ENCODE measurements around the gene SALL1. TPM values are rescaled to one million over a fixed set of nuclear protein-coding genes. Genes with fewer than 3 reads are reported as not detected.

Gene SALL1
- total and polyA plus RNA-seq, 2 of the 8 experiments (the other 6 are each of a cell fraction or from before 2014, with no cell fraction given): 33.7 to 56.8 TPM

- H3K9me3 ChIP-seq (ENCODE audit: insufficient read depth in 2 of 2, low read depth in 1 of 2, low read length in 1 of 2): no peaks in the 10 kb centered on the region
- POLR2A ChIA-PET (ENCODE audit: partially characterized antibody): interaction anchor here (0.9 to 4.9 kb wide), 6 partner anchors 15 to 322 kb away, joined by 3 to 28 read pairs (median 5); partner anchors contain the start of gene SALL1
- DNase-seq (ENCODE audit: low read depth in 1 of 2, low spot score in 2 of 2) (peak in 1 of 2 experiments; percentile 54), FAIRE-seq (no peak)
- H3K27me3 ChIP-seq (replicated peaks in 1 of 4; ENCODE audit: control insufficient read depth in 3 of 4, extremely low read depth in 1 of 4, insufficient read depth in 3 of 4, low read length in 3 of 4): no peaks in the 10 kb centered on the region
- H3K9ac ChIP-seq (replicated peaks in 1 of 4; ENCODE audit: extremely low read depth in 1 of 4, low read depth in 3 of 4, low read length in 3 of 4): peak overlapping the region in 2 of 4 experiments; percentile 10 to 41; a peak in 1 of 7 replicates
- WGBS, 2 experiments (ENCODE audit: extremely low coverage in 1 of 2, insufficient coverage in 1 of 2, insufficient read length in 1 of 2, insufficient replicate concordance in 2 of 2, low coverage in 1 of 2, low lambda C conversion rate in 2 of 2, missing lambda C conversion rate in 1 of 2): 2% methylated on average over 17 of the region's 34 CpGs; no CpG with 5 or more reads in 1 of the 2 experiments
- H3K27ac ChIP-seq (ENCODE audit: low read depth, low read length): no peak overlapping the region
- 0 out of 2 replicates have a peak overlapping the region, but pooled peaks have one; percentile 61 for H2BK20ac ChIP-seq (ENCODE audit: low read length)
- no peak overlapping the region for H2BK120ac ChIP-seq (replicated peaks; ENCODE audit: low read depth, low read length)
- H3K4me2 ChIP-seq (ENCODE audit: insufficient read depth in 1 of 2, low read depth in 2 of 2, low read length in 2 of 2): peak overlapping the region; percentile 77 to 92
- no peak overlapping the region for H2BK15ac ChIP-seq (ENCODE audit: low read length)
- no peak overlapping the region for H2BK5ac ChIP-seq (ENCODE audit: low read depth, low read length)
- H3K36me3 ChIP-seq (ENCODE audit: control insufficient read depth in 2 of 4, insufficient read depth in 4 of 4, low read length in 3 of 4): peaks cover 11 to 47% (median 27%) of the 10 kb centered on the region in 4 experiments
- H2BK12ac ChIP-seq (ENCODE audit: low read depth, low read length): no peak overlapping the region
- H4K20me1 ChIP-seq (replicated peaks in 1 of 2; ENCODE audit: control insufficient read depth in 1 of 2, insufficient read depth in 2 of 2, low read length in 2 of 2): peaks cover 14 to 18% of the 10 kb centered on the region in 2 experiments
- TF ChIP-seq ATF3 (IDR thresholded peaks at IDR 0.05; ENCODE audit: insufficient read depth, low read depth, low read length) (no peak), SP1 (IDR thresholded peaks at IDR 0.05; ENCODE audit: low read depth, low read length) (no peak), CBX8 (IDR thresholded peaks at IDR 0.05; ENCODE audit: borderline replicate concordance, low read depth, low read length) (no peak), SIRT6 (IDR thresholded peaks at IDR 0.05; ENCODE audit: low read length) (no peak), POU5F1 (IDR thresholded peaks at IDR 0.05; ENCODE audit: low read depth, low read length) (no peak), RAD21 (IDR thresholded peaks at IDR 0.05 in 1 of 2, conservative IDR thresholded peaks at IDR 0.05 in 1 of 2; ENCODE audit: low read depth in 2 of 2, low read length in 2 of 2) (0 out of 4 replicates have a peak, but pooled peaks of 1 of the 2 experiments have one; percentile 17), SP2 (IDR thresholded peaks at IDR 0.05; ENCODE audit: low read length) (no peak), CHD1 (IDR thresholded peaks at IDR 0.05; ENCODE audit: low read depth, low read length) (no peak), CTBP2 (IDR thresholded peaks at IDR 0.05; ENCODE audit: borderline replicate concordance, insufficient read depth, insufficient read length, low read length) (no peak)
- H3K4me1 ChIP-seq (replicated peaks in 1 of 4; ENCODE audit: control insufficient read depth in 3 of 4, insufficient read depth in 4 of 4, low read length in 3 of 4): peaks cover 1 to 5% (median 2%) of the 10 kb centered on the region in 4 experiments; a peak in 3 of 7 replicates
- H3K18ac ChIP-seq (ENCODE audit: extremely low read depth, low read length): peak overlapping the region; percentile 51; the same call in 1 of the 2 replicates
- no peak overlapping the region for H4K91ac ChIP-seq (replicated peaks; ENCODE audit: insufficient read length, low read length)
- H3K79me2 ChIP-seq (ENCODE audit: control insufficient read depth in 1 of 2, insufficient read depth in 2 of 2, low read length in 2 of 2): peaks cover 4 to 29% of the 10 kb centered on the region in 2 experiments; a peak in 3 of 4 replicates
- no peak overlapping the region for H3K23ac ChIP-seq (ENCODE audit: insufficient read length)
- peak overlapping the region; percentile 1; the same call in 1 of the 2 replicates for H4K8ac ChIP-seq (ENCODE audit: extremely low read depth, insufficient read depth, low read length)
- H3K79me1 ChIP-seq (ENCODE audit: low read depth, low read length): peaks cover 10% of the 10 kb centered on the region; the same call in 1 of the 2 replicates
- CTCF ChIA-PET (ENCODE audit: partially characterized antibody): interaction anchor here (0.6 to 1.1 kb wide), 3 partner anchors 15 to 1137 kb away, joined by 3 to 4 read pairs (median 3); no protein-coding TSS in a partner anchor
- H3K23me2 ChIP-seq (ENCODE audit: low read depth, low read length): peaks cover 11% of the 10 kb centered on the region
- H4K5ac ChIP-seq (ENCODE audit: insufficient read length, low read depth, low read length): no peak overlapping the region
- no peak overlapping the region for H3K4ac ChIP-seq (replicated peaks; ENCODE audit: insufficient read length, low read depth, low read length)
- no peak overlapping the region for H3K14ac ChIP-seq (ENCODE audit: insufficient read length)
- no peak overlapping the region for H3K56ac ChIP-seq (replicated peaks; ENCODE audit: insufficient read length, low read depth, low read length)
- 0 out of 2 replicates have a peak overlapping the region, but pooled peaks have one; percentile 61 for H2AFZ ChIP-seq (ENCODE audit: low read length)
- H2AK5ac ChIP-seq (ENCODE audit: low read depth, low read length): no peak overlapping the region
- peak overlapping the region; percentile 58 to 70 (median 66) for H3K4me3 ChIP-seq (ENCODE audit: extremely low read depth in 1 of 4, insufficient read depth in 2 of 4, low read depth in 3 of 4, low read length in 4 of 4)
These were observed 16.2 kb downstream of the SALL1 start for GRCh38 chr16:51134876-51135275.

All from H1 (cell line).